GM12801 (cell line): ENCODE results near the gene IGFBP2.

Experiments used
- CTCF ChIP-seq: IDR thresholded peaks from one replicate; pipeline ENCODE4 v1.5.1; 2011; ENCODE audit warnings: control low read depth; ENCODE audit not compliant: insufficient read length; ENCODE audit errors: extremely low read depth

Gene IGFBP2

GRCh38 chr2:216681683-216682082 is 48.5 kb downstream of the IGFBP2 start:
- no peak for TF ChIP-seq CTCF

GRCh38 chr2:216683846-216684245 is 50.6 kb downstream of the IGFBP2 start:
- TF ChIP-seq CTCF = no peak

- TF ChIP-seq CTCF = no peak
Measured at GRCh38 chr2:216685327-216685875, 52.2 kb downstream of the IGFBP2 start.

GRCh38 chr2:216687111-216687510 is 53.9 kb downstream of the IGFBP2 start:
- TF ChIP-seq CTCF = no peak

- TF ChIP-seq CTCF = no peak
Measured at GRCh38 chr2:216687646-216688045, 54.4 kb downstream of the IGFBP2 start.

- TF ChIP-seq CTCF = no peak
Measured at GRCh38 chr2:216688731-216689340, 55.6 kb downstream of the IGFBP2 start.

- TF ChIP-seq CTCF = no peak
Measured at GRCh38 chr2:216689397-216689796, 56.2 kb downstream of the IGFBP2 start.
